ENCODE data around the gene HOXB9. TPM values are rescaled to one million over a fixed set of nuclear protein-coding genes. Genes with fewer than 3 reads are reported as not detected.

Gene HOXB9
- total RNA-seq, 5 donors from 2014 or later (not counting 1 experiment from before 2014, with no cell fraction given), result 0.19 to 0.43 (median 0.30) TPM; not detected in 1

DNA sequence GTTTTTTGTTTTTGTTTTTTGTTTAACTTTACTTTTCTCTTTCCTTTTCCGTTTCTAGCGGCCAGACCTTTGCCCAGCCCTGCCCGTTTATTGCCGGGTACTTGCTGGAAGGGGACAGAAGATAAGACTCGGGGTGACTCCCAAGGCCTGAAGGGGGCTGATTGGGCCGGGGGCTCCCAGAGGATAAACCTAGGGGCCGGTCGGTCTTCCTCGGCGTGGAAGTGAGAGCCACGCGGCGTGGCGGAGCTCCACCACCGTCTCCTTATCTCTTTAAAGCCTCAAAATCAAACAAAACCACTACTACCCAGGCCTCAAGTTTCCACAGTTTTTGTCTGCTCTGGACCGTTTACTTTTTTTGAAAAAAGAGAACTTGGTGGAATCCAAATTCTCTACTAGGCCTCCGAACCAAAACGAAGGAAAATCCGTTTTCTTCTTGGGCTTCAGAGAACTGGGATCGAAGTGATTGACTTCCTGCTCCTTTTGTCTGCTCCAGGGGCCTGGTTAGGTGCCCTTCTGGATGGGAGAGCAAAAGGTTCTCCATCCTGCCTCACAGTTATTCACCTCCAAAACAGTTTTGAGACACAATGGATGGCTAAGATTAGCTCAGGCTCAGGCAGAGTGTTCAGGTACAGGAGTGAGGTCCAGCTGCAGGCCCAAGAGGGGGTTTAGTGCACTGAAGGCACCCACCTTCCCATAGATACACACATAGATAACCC lies 8.5 kb upstream of the HOXB9 start:
- DNase-seq, result no peak
- Histone ChIP-seq H3K36me3 (ENCODE audit: control insufficient read depth in 2 of 2, extremely low read depth in 1 of 2, insufficient read depth in 1 of 2, low read length in 1 of 2) (no peaks in the 10 kb centered on the region), H3K27ac (ENCODE audit: low read length) (no peak overlapping the region), H3K27me3 (replicated peaks in 1 of 2; ENCODE audit: control insufficient read depth in 2 of 2, extremely low read depth in 1 of 2, insufficient read depth in 2 of 2, low read length in 1 of 2) (peaks cover 34 to 85% of the 10 kb centered on the region in 2 experiments), H3K4me1 (ENCODE audit: control insufficient read depth in 1 of 2, extremely low read depth in 1 of 2, insufficient read depth in 2 of 2, low read length in 2 of 2) (peaks cover 0 to 20% of the 10 kb centered on the region in 2 experiments), H3K4me3 (ENCODE audit: control insufficient read depth in 1 of 2, extremely low read depth in 1 of 2, low read length in 1 of 2) (no peak overlapping the region), H3K9me3 (no peaks in the 10 kb centered on the region)
- Mint-ChIP-seq H3K4me3 (peak overlapping the region in 1 of 3 donors; percentile 60), H3K27me3 (peaks cover 71 to 98% of the 10 kb centered on the region in 2 donors), H3K4me1 (peaks cover 9 to 17% (median 16%) of the 10 kb centered on the region in 3 donors), H3K27ac (no peak overlapping the region), H3K9me3 (no peaks in the 10 kb centered on the region), H3K36me3 (no peaks in the 10 kb centered on the region)
- CTCF ChIA-PET, result interaction anchor here in 1 of 2 donors (2.4 kb wide), 1 partner anchor 9 kb away, joined by 7 read pairs; the partner anchor contains the start of gene HOXB9
- no peak for ATAC-seq (replicated peaks in 1 of 4)
- POLR2A ChIA-PET, result no interaction called here
- 91% methylated on average over 12 of the region's 20 CpGs for WGBS (ENCODE audit: insufficient coverage)

GRCh38 chr17:48633266-48633677 lies 7.1 kb upstream of the HOXB9 start:
- Histone ChIP-seq H3K27me3 (replicated peaks in 1 of 2; ENCODE audit: control insufficient read depth in 2 of 2, extremely low read depth in 1 of 2, insufficient read depth in 2 of 2, low read length in 1 of 2) (peaks cover 41 to 91% of the 10 kb centered on the region in 2 experiments), H3K4me3 (ENCODE audit: control insufficient read depth in 1 of 2, extremely low read depth in 1 of 2, low read length in 1 of 2) (no peak overlapping the region), H3K9me3 (no peaks in the 10 kb centered on the region), H3K36me3 (ENCODE audit: control insufficient read depth in 2 of 2, extremely low read depth in 1 of 2, insufficient read depth in 1 of 2, low read length in 1 of 2) (no peaks in the 10 kb centered on the region), H3K27ac (ENCODE audit: low read length) (no peak overlapping the region), H3K4me1 (ENCODE audit: control insufficient read depth in 1 of 2, extremely low read depth in 1 of 2, insufficient read depth in 2 of 2, low read length in 2 of 2) (peaks cover 0 to 20% of the 10 kb centered on the region in 2 experiments)
- peaks cover 80 to 98% of the 10 kb centered on the region in 2 donors for H3K27me3 Mint-ChIP-seq
- no peak overlapping the region for H3K27ac Mint-ChIP-seq
- H3K4me1 Mint-ChIP-seq, result peaks cover 9 to 17% (median 16%) of the 10 kb centered on the region in 3 donors
- ChIA-PET POLR2A (no interaction called here), CTCF (no interaction called here)
- no peaks in the 10 kb centered on the region for H3K9me3 Mint-ChIP-seq
- no peaks in the 10 kb centered on the region for H3K36me3 Mint-ChIP-seq
- no peak for DNase-seq
- H3K4me3 Mint-ChIP-seq, result peak overlapping the region in 1 of 3 donors; percentile 60
- ATAC-seq (replicated peaks in 1 of 4), result no peak
- WGBS (ENCODE audit: insufficient coverage), result 74% methylated on average over 32 of the region's 35 CpGs

GRCh38 chr17:48632579-48633265 lies 6.6 kb upstream of the HOXB9 start:
- Mint-ChIP-seq H3K4me1 (peaks cover 9 to 17% (median 16%) of the 10 kb centered on the region in 3 donors), H3K27ac (peak overlapping the region in 1 of 2 donors; percentile 5), H3K4me3 (peak overlapping the region in 1 of 3 donors; percentile 46), H3K36me3 (no peaks in the 10 kb centered on the region), H3K9me3 (no peaks in the 10 kb centered on the region), H3K27me3 (peaks cover 80 to 98% of the 10 kb centered on the region in 2 donors)
- ChIA-PET CTCF (interaction anchor here (0.6 to 1.0 kb wide), 5 partner anchors 9 to 134 kb away, joined by 3 to 8 read pairs (median 4); partner anchors contain the start of genes HOXB13 (in 1 of the 2) and HOXB8 (in 1 of the 2)), POLR2A (no interaction called here)
- Histone ChIP-seq H3K4me1 (ENCODE audit: control insufficient read depth in 1 of 2, extremely low read depth in 1 of 2, insufficient read depth in 2 of 2, low read length in 2 of 2) (peaks cover 0 to 20% of the 10 kb centered on the region in 2 experiments), H3K27me3 (replicated peaks in 1 of 2; ENCODE audit: control insufficient read depth in 2 of 2, extremely low read depth in 1 of 2, insufficient read depth in 2 of 2, low read length in 1 of 2) (peaks cover 37 to 93% of the 10 kb centered on the region in 2 experiments), H3K27ac (ENCODE audit: low read length) (no peak overlapping the region), H3K4me3 (ENCODE audit: control insufficient read depth in 1 of 2, extremely low read depth in 1 of 2, low read length in 1 of 2) (no peak overlapping the region), H3K36me3 (ENCODE audit: control insufficient read depth in 2 of 2, extremely low read depth in 1 of 2, insufficient read depth in 1 of 2, low read length in 1 of 2) (no peaks in the 10 kb centered on the region), H3K9me3 (no peaks in the 10 kb centered on the region)
- ATAC-seq (replicated peaks in 1 of 4), result no peak
- WGBS (ENCODE audit: insufficient coverage), result 79% methylated on average over 5 of the region's 7 CpGs
- no peak for DNase-seq

DNA sequence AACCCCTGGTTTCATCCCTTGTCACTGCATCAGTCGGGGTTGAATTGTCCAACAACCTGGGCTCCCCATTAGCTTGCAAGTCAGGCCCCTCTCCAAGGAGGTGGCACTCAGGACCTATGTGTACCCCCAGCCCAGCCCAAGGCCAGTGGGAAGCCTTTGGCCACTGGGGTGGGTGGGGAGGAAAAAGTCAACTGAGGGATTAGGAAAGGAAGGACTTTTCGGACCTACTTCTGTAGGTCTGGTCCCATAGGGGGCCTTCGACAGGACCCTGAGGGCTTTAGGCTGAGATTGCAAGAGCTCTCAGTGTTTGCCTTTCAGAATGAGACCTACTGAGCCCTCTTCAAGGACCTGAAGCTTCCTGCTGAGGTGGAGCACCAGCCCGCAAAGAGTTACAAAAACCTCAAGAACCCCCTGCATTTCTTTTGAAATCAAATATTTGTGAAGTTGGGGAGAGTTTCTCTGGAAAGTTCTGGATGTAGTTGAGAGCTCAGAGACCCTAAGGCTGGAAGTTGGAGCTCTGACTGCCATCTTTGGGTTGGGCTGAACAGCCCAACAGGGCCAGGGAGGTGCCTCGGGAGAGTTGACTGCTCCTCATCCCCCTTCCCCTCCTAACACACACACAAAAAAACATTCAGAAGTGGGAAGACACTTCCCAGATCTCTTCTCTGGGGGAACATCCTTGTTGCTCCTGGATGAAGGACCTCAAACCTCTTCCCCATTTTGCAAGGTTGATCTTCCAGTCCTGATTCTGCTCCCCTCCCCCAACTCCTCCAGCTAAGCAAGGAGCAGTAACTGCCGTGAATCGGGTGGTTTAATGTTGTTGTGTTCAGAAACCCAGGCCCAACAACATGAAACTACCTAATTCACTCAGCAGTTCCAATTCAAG lies 5.8 kb upstream of the HOXB9 start:
- CTCF ChIA-PET, result interaction anchor here (0.6 to 1.0 kb wide), 7 partner anchors 8 to 560 kb away, joined by 3 to 8 read pairs (median 4); partner anchors contain the start of genes HOXB13 (in 1 of the 2) and HOXB8 (in 1 of the 2)
- peaks cover 0 to 25% of the 10 kb centered on the region in 2 experiments for H3K4me1 ChIP-seq (ENCODE audit: control insufficient read depth in 1 of 2, extremely low read depth in 1 of 2, insufficient read depth in 2 of 2, low read length in 2 of 2)
- peaks cover 40 to 93% of the 10 kb centered on the region in 2 experiments for H3K27me3 ChIP-seq (replicated peaks in 1 of 2; ENCODE audit: control insufficient read depth in 2 of 2, extremely low read depth in 1 of 2, insufficient read depth in 2 of 2, low read length in 1 of 2)
- no peak for ATAC-seq (replicated peaks in 1 of 4)
- 60% methylated on average over 2 of the region's 7 CpGs for WGBS (ENCODE audit: insufficient coverage)
- Mint-ChIP-seq H3K9me3 (no peaks in the 10 kb centered on the region), H3K4me1 (peaks cover 9 to 18% (median 17%) of the 10 kb centered on the region in 3 donors), H3K4me3 (no peak overlapping the region), H3K27ac (peak overlapping the region in 1 of 2 donors; percentile 5), H3K27me3 (peaks cover 75 to 98% of the 10 kb centered on the region in 2 donors), H3K36me3 (no peaks in the 10 kb centered on the region)
- DNase-seq, result no peak
- no peak overlapping the region for H3K4me3 ChIP-seq (ENCODE audit: control insufficient read depth in 1 of 2, extremely low read depth in 1 of 2, low read length in 1 of 2)
- H3K36me3 ChIP-seq (ENCODE audit: control insufficient read depth in 2 of 2, extremely low read depth in 1 of 2, insufficient read depth in 1 of 2, low read length in 1 of 2), result no peaks in the 10 kb centered on the region
- no peaks in the 10 kb centered on the region for H3K9me3 ChIP-seq
- H3K27ac ChIP-seq (ENCODE audit: low read length), result no peak overlapping the region
- POLR2A ChIA-PET, result no interaction called here

GRCh38 chr17:48630925-48631692 lies 5.0 kb upstream of the HOXB9 start:
- H3K27me3 ChIP-seq (replicated peaks in 1 of 2; ENCODE audit: control insufficient read depth in 2 of 2, extremely low read depth in 1 of 2, insufficient read depth in 2 of 2, low read length in 1 of 2), result peaks cover 42 to 93% of the 10 kb centered on the region in 2 experiments
- H3K27ac Mint-ChIP-seq, result no peak overlapping the region
- no peaks in the 10 kb centered on the region for H3K36me3 ChIP-seq (ENCODE audit: control insufficient read depth in 2 of 2, extremely low read depth in 1 of 2, insufficient read depth in 1 of 2, low read length in 1 of 2)
- no peak overlapping the region for H3K4me3 ChIP-seq (ENCODE audit: control insufficient read depth in 1 of 2, extremely low read depth in 1 of 2, low read length in 1 of 2)
- no peak for DNase-seq
- CTCF ChIA-PET, result interaction anchor here in 1 of 2 donors (0.6 kb wide), 1 partner anchor 560 kb away, joined by 4 read pairs; no protein-coding TSS in a partner anchor
- H3K9me3 ChIP-seq, result no peaks in the 10 kb centered on the region
- no peaks in the 10 kb centered on the region for H3K36me3 Mint-ChIP-seq
- H3K27me3 Mint-ChIP-seq, result peaks cover 78 to 95% of the 10 kb centered on the region in 2 donors
- H3K27ac ChIP-seq (ENCODE audit: low read length), result no peak overlapping the region
- 90% methylated on average over 4 of the region's 15 CpGs for WGBS (ENCODE audit: insufficient coverage)
- no peaks in the 10 kb centered on the region for H3K9me3 Mint-ChIP-seq
- H3K4me3 Mint-ChIP-seq, result no peak overlapping the region
- H3K4me1 ChIP-seq (ENCODE audit: control insufficient read depth in 1 of 2, extremely low read depth in 1 of 2, insufficient read depth in 2 of 2, low read length in 2 of 2), result peaks cover 7 to 25% of the 10 kb centered on the region in 2 experiments
- H3K4me1 Mint-ChIP-seq, result peaks cover 10 to 16% (median 14%) of the 10 kb centered on the region in 3 donors
- ATAC-seq (replicated peaks in 1 of 4), result no peak
- POLR2A ChIA-PET, result no interaction called here
